GM03348 (cell line): Measurements from ENCODE around the gene JAZF1.
A peak's percentile ranks its signal among the peaks of the same experiment; 100 is the strongest.

Source experiments
- DNase-seq: peaks from one replicate; pipeline ENCODE4 v3.0.0; 2012; ENCODE audit warnings: low spot score

Gene JAZF1

DNA sequence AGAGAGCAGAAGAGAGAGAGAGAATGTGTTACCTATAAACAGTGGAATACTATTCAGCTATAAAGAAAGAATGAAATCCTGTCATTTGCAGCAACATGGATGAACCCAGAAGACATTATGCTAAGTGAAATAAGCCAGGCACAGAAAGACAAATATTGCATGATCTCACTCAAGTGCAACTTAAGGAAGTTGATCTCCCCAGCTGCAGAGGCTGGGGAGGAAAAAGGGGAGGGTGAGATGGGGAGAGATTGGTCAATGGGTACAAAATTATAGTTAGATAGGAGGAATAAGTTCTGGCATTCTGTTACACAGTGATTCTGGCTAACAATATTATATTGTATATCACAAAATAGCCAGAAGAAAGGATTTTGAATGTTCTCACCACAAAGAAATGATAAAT is 11.2 kb upstream of the JAZF1 start:
- no peak for DNase-seq

DNA sequence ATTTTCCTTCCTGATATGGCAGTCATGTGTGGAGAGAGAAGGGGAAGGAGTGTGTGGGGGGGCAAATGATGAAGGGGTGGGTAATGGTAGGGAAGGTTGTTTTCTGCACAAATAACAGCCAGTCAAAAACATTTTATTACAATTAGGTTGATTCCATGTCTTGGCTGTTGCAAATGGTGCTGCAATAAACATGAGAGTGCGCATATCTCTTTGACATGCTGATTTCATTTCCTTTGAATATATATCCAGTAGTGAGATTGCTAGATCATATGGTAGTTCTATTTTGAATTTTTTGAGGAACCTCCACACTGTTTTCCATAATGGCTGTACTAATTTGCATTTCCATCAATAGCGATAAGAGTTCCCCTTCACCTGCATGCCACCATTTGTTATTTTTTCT is 10.6 kb upstream of the JAZF1 start:
- DNase-seq, result no peak

- no peak for DNase-seq
Observed at GRCh38 chr7:28190077-28190710, 9.6 kb upstream of the JAZF1 start.

- no peak for DNase-seq
Observed at GRCh38 chr7:28187012-28187411, 6.4 kb upstream of the JAZF1 start.

GRCh38 chr7:28183627-28184026 is 3.0 kb upstream of the JAZF1 start:
- DNase-seq, result no peak

GRCh38 chr7:28182071-28182471 is 1.5 kb upstream of the JAZF1 start:
- no peak for DNase-seq

GRCh38 chr7:28181416-28181815 is 821 bp upstream of the JAZF1 start:
- no peak for DNase-seq

- no peak for DNase-seq
Observed at GRCh38 chr7:28180031-28180363, 598 bp downstream of the JAZF1 start.

DNA sequence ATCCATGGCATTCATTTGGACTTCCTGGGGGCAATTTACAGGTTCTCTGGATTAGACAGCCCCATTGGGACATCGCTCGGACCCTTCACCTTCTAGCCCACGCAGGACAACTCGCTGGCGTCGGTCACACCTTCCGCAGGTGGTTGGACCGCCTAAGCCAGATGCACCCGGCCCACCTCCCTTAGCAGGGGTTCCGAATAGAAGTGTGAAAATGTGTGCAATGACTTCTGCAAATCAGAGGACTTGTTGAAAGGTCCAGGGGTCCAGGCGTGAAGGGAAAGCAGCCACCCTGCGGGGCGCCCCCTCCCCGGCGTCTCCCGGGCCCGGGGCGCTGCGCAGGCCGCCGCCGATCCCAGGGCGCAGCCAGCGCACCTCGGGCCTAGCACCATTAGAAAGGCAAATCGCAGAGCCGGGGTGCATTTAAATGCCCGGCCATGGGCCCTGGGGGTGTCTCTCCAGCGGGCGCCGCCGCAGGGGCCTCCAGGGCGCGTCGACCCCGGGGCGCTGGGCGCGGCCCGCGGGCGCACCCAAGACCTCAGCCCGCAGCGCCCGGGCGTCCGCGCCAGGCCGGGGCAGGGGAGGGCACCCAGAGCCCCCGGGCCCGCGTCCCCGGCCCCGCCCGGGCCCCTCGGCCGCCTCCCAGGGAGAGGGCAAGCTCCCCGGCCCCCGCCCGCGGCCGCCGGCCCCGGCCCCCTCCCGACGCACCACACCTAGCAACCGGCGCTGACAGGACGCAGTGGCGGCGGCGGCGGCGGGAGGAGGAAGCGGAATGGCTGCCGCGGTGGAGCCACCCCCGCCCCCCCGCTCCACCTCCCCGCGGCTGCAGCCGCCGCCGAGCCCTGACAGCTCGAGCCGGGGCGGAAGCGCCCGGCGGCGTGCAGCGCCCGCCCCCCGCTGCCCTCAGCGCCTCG is 1.2 kb downstream of the JAZF1 start:
- peak; percentile 93 for DNase-seq

GRCh38 chr7:28178599-28178998 is 2.0 kb downstream of the JAZF1 start:
- DNase-seq, result no peak

DNA sequence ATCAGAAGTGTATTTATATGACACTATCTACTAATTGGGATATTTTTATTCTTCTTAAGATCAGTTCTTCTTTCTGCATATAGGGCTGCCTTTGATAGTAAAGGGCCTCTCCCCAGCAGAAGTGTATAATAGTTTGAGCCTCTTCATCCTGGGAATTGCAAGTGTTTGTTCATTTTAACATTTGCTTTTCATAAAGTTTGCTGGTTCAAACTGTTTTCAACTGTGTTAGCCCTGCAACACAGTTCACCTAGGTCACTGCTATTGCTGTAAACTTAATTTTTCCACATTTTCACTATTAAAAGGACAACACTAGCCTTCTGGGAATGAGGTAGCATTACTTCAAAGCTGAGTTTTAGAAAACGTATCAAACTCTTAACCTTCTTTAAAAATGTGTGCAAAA is 2.8 kb downstream of the JAZF1 start:
- no peak for DNase-seq

DNA sequence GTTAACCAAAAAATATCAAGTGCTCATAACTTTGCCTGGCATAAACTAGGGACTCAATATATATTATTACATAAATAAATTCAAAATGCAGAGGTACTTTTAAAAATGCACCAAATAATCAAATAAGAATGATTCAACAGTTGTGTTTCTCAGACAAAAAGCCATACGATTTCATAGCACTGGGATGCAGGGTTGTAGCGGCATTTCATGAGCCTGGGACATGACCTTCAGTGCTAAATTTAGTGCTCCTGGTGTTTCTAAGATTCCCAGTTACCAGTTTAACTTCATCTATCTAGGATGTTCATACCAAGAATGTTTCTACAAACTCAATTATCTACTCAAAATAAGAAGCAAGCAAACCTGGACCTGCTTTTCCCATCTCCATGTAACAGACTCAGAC is 4.0 kb downstream of the JAZF1 start:
- DNase-seq, result no peak

GRCh38 chr7:28176174-28176573 is 4.4 kb downstream of the JAZF1 start:
- DNase-seq, result no peak

DNA sequence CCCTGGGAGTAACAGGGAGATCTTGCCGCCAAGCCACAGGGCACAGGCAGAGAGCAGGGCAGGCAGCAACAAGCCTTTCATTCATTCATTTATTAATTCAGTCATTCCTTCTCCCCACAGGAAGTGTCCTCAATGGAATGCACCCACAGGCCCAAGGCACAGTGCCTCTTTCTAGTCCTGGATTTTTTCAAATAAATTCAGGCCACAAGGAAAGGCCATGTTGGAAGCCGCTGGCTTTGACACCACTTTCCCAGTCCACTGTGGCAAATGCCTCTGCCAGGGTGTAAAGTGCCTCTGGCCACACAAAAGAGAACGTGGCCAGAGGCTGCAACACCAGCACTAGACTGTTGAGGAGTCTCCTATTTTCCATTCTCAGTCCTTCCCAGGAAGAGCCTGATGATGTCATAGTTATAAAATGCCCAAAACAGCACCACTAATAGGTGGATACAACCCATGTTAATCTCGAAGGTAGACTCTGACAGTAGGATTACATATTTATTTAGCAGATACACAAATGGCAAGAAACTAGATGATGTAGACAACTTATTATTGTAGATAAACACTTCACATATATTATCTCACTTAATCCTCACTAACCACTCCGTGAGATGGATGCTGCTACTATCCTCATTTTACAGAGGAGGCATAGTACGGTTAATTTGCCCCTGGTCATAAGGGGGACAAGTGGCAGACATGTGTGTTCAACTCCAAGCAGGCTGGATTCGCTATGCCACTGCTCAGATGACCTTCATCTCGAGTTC is 5.5 kb downstream of the JAZF1 start:
- no peak for DNase-seq

GRCh38 chr7:28174442-28174841 is 6.2 kb downstream of the JAZF1 start:
- no peak for DNase-seq

GRCh38 chr7:28173531-28173930 is 7.1 kb downstream of the JAZF1 start:
- DNase-seq, result no peak

GRCh38 chr7:28172958-28173357 is 7.6 kb downstream of the JAZF1 start:
- DNase-seq, result no peak

GRCh38 chr7:28170701-28171100 is 9.9 kb downstream of the JAZF1 start:
- DNase-seq, result no peak

- DNase-seq, result no peak
Observed at GRCh38 chr7:28169230-28169629, 11.4 kb downstream of the JAZF1 start.

DNA sequence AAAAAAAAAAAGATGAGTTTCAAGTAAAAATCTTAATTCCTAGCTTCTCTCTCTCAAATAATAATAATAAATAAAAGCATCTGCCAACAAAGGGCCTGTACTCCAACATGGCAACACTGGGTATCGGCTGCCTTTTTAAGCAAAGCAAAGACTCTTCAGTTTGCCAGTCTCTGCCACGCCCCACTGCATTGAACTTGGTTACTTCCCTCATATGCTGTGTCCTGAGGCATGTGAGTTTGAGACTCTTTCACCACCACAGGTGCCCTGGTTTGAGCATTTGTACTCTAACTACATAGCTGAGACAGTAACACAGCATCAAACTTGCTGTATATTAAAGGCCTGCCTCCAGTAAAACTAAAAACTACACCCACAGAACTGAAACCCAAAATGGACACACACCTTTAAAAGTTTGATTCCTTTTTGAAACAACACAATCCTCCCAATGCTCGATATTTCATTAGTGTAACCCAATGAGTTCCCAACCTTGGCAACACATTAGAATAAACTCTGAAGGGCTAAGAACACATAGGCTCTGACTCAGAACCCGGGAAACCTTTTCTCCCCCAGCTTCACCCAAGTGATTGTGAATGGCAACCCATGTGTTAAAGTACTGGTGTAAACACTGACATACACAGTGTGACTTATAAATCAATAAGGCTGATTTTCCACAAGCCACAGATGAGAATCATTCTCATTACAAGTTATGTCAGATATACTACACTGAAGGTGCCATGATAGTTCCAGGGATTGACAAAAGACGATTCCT is 12.0 kb downstream of the JAZF1 start:
- DNase-seq, result no peak

DNA sequence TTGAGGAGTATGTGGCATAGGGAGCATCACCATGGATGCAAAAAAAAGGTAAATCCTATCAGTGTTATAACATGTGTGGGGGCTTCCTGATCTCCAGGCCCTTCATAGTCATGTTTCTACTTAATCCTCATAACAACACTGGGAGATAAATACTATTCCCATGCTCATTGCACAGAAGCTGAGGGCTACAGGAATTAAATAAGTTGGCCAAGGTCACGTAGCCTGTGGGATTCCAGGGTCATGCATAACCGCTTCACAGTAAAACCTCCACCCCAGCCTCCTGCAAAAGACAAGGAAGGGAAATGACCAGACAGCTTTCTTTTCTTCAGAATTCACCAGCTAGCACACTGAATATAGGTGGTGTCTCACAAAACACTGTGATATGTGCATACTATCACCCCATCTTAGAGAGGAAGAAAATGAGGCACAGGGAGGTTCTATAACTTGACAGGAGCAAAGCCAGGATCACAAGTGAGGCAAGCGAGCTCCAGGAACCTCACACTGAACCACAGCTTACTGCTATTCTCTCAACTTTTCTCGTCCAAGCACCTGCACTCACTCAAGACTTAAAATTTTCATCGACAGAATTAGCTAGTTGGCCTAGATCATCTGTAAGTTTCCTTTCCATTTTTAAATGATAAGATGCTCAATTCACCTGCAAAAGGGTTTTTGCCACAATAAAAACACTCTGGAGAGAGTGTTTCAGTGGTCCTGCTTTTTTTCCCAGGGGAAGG is 13.4 kb downstream of the JAZF1 start:
- DNase-seq, result no peak
